ENCODE measurements around the gene PDE8B.
A peak's percentile ranks its signal among the peaks of the same experiment; 100 is the strongest.

Gene PDE8B

GRCh38 chr5:77418601-77419581 lies 208.4 kb downstream of the PDE8B start:
- TF ChIP-seq CSRNP3 (CRISPR knock-in tag; IDR thresholded peaks at IDR 0.05) (no peak), TSHZ2 (CRISPR knock-in tag; IDR thresholded peaks at IDR 0.05) (no peak), PPARA (CRISPR knock-in tag; IDR thresholded peaks at IDR 0.05; ENCODE audit: borderline replicate concordance) (no peak), OSR1 (CRISPR knock-in tag; IDR thresholded peaks at IDR 0.05) (no peak), GLIS3 (CRISPR knock-in tag; IDR thresholded peaks at IDR 0.05) (no peak), TOX (CRISPR knock-in tag; IDR thresholded peaks at IDR 0.05; ENCODE audit: borderline replicate concordance) (no peak), ZFP3 (CRISPR knock-in tag; IDR thresholded peaks at IDR 0.05) (no peak), CSDC2 (CRISPR knock-in tag; IDR thresholded peaks at IDR 0.05) (no peak), PATZ1 (CRISPR knock-in tag; IDR thresholded peaks at IDR 0.05; ENCODE audit: borderline replicate concordance) (no peak), BACH2 (CRISPR knock-in tag; IDR thresholded peaks at IDR 0.05; ENCODE audit: borderline replicate concordance) (no peak), RARB (CRISPR knock-in tag; IDR thresholded peaks at IDR 0.05) (no peak), ZNF8 (CRISPR knock-in tag; IDR thresholded peaks at IDR 0.05) (no peak), ESRRG (CRISPR knock-in tag; IDR thresholded peaks at IDR 0.05) (no peak)
- TF ChIP-seq, protein P1, sequence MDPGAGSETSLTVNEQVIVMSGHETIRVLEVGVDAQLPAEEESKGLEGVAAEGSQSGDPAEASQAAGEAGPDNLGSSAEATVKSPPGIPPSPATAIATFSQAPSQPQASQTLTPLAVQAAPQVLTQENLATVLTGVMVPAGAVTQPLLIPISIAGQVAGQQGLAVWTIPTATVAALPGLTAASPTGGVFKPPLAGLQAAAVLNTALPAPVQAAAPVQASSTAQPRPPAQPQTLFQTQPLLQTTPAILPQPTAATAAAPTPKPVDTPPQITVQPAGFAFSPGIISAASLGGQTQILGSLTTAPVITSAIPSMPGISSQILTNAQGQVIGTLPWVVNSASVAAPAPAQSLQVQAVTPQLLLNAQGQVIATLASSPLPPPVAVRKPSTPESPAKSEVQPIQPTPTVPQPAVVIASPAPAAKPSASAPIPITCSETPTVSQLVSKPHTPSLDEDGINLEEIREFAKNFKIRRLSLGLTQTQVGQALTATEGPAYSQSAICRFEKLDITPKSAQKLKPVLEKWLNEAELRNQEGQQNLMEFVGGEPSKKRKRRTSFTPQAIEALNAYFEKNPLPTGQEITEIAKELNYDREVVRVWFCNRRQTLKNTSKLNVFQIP (CRISPR knock-in tag; IDR thresholded peaks at IDR 0.05; ENCODE audit: borderline replicate concordance, low read depth), result no peak
- TF ChIP-seq, protein P2, sequence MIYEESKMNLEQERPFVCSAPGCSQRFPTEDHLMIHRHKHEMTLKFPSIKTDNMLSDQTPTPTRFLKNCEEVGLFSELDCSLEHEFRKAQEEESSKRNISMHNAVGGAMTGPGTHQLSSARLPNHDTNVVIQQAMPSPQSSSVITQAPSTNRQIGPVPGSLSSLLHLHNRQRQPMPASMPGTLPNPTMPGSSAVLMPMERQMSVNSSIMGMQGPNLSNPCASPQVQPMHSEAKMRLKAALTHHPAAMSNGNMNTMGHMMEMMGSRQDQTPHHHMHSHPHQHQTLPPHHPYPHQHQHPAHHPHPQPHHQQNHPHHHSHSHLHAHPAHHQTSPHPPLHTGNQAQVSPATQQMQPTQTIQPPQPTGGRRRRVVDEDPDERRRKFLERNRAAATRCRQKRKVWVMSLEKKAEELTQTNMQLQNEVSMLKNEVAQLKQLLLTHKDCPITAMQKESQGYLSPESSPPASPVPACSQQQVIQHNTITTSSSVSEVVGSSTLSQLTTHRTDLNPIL (CRISPR knock-in tag; IDR thresholded peaks at IDR 0.05; ENCODE audit: low read depth), result no peak
- ATAC-seq, result peak; percentile 59

DNA sequence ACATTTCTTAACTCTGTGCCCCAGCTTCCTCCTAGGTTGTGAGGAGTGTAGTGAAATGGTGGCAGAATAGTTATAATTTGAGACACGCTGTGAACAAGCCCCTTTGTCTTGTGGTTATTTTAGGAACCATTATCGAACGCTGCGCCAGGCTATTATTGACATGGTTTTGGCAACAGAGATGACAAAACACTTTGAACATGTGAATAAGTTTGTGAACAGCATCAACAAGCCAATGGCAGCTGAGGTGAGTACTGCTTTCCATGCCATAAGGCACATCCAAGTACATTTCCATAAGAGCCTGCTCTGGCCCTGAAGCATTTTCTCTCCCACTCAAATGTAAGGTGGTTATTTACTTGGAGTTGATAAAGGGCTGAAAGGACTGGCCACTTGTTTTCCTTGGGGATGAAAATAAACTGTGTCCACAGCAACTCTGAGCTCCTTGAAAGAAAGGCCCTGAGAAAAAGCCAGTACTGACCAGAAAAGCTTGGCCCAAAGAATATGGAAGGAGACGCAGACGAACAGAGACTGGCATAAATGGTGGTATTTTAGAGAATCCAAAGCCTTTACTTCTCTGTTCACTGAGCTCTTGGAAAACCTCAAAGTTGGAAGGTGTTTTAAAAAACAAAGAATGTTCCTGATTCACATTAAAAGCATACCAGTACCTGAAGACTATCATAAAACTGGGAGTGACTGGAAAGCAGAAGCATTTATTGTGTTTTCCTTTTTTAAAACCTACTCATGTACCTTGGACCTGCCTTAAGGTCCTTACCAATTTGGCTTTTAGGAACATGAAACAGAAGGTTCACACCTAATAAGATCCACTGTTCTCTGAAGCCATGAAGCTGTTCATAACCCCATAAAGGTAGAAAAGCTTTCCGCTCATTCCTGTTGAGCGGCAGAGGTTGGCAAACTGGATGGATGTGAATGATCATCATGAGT lies 209.4 kb downstream of the PDE8B start:
- ATAC-seq, result no peak
- TF ChIP-seq, protein P1 (CRISPR knock-in tag; IDR thresholded peaks at IDR 0.05; ENCODE audit: borderline replicate concordance, low read depth), result no peak
- TF ChIP-seq ZNF70 (CRISPR knock-in tag; IDR thresholded peaks at IDR 0.05) (no peak), CSDC2 (CRISPR knock-in tag; IDR thresholded peaks at IDR 0.05) (no peak), ZNF565 (CRISPR knock-in tag; conservative IDR thresholded peaks at IDR 0.05; ENCODE audit: low read depth) (no peak), ZFP30 (CRISPR knock-in tag; IDR thresholded peaks at IDR 0.05) (no peak), TOX (CRISPR knock-in tag; IDR thresholded peaks at IDR 0.05; ENCODE audit: borderline replicate concordance) (no peak), ZC3H10 (CRISPR knock-in tag; IDR thresholded peaks at IDR 0.05) (no peak), SNAI2 (CRISPR knock-in tag; IDR thresholded peaks at IDR 0.05) (no peak), RARB (CRISPR knock-in tag; IDR thresholded peaks at IDR 0.05) (no peak), PATZ1 (CRISPR knock-in tag; IDR thresholded peaks at IDR 0.05; ENCODE audit: borderline replicate concordance) (no peak), GLIS3 (CRISPR knock-in tag; IDR thresholded peaks at IDR 0.05) (no peak), TCF4 (CRISPR knock-in tag; IDR thresholded peaks at IDR 0.05; ENCODE audit: borderline replicate concordance) (no peak), ZNF8 (CRISPR knock-in tag; IDR thresholded peaks at IDR 0.05) (no peak)
- TF ChIP-seq, protein P2 (CRISPR knock-in tag; IDR thresholded peaks at IDR 0.05; ENCODE audit: low read depth), result no peak
